Neural progenitor cell (in vitro differentiated cells): Measurements from ENCODE around the gene PRRX2. TPM values are rescaled to one million over a fixed set of nuclear protein-coding genes. Genes with fewer than 3 reads are reported as not detected.
A peak's percentile ranks its signal among the peaks of the same experiment; 100 is the strongest.

ENCODE experiments used
- DNase-seq: peaks from one replicate; pipeline ENCODE4 v3.0.0-alpha.2; 2016; ENCODE audit warnings: low spot score
- H2AFZ ChIP-seq: fragments of 200-600 bp; sonication (generic); replicated peaks from 2 replicates; pipeline ENCODE4 v1.6.1; 2016; ENCODE audit warnings: antibody characterized with exemption
- H3F3A ChIP-seq: fragments of 200-600 bp; sonication (generic); 2 replicates; pipeline ENCODE4 v1.6.1; 2016; ENCODE audit warnings: antibody characterized with exemption, low read depth
- H3K27ac ChIP-seq: fragments of 200-600 bp; sonication (generic); 2 replicates; pipeline ENCODE4 v1.5.1; 2016; ENCODE audit warnings: mild to moderate bottlenecking
- H3K27me3 ChIP-seq: fragments of 200-600 bp; sonication (generic); 2 replicates; pipeline ENCODE4 v1.6.1; 2016; ENCODE audit warnings: mild to moderate bottlenecking, moderate library complexity
- H3K36me3 ChIP-seq: fragments of 200-600 bp; sonication (generic); 2 replicates; pipeline ENCODE4 v1.5.1; 2016
- H3K4me1 ChIP-seq: fragments of 200-600 bp; sonication (generic); 2 replicates; pipeline ENCODE4 v1.6.1; 2016; ENCODE audit warnings: mixed run types
- H3K4me2 ChIP-seq: fragments of 200-600 bp; sonication (generic); 2 replicates; pipeline ENCODE4 v1.6.1; 2016
- H3K4me3 ChIP-seq: fragments of 200-600 bp; sonication (generic); 2 replicates; pipeline ENCODE4 v1.5.1; 2016
- H3K79me2 ChIP-seq: fragments of 200-600 bp; sonication (generic); 2 replicates; pipeline ENCODE4 v1.6.1; 2016; ENCODE audit warnings: low read depth
- H3K9ac ChIP-seq: fragments of 200-600 bp; sonication (generic); 2 replicates; pipeline ENCODE4 v1.6.1; 2016
- H3K9me3 ChIP-seq: fragments of 200-600 bp; sonication (generic); 2 replicates; pipeline ENCODE4 v1.5.1; 2016; ENCODE audit warnings: low read depth
- H4K20me1 ChIP-seq: fragments of 200-600 bp; sonication (generic); 2 replicates; pipeline ENCODE4 v1.6.1; 2016; ENCODE audit warnings: low read depth
- H3K27ac Mint-ChIP-seq: 3 replicates; pipeline ENCODE4 v1.8.0; 2021; ENCODE audit warnings: mixed read lengths
- H3K27me3 Mint-ChIP-seq: 2 replicates; pipeline ENCODE4 v1.8.0; 2022; ENCODE audit warnings: low read depth, mild to moderate bottlenecking, inconsistent platforms, moderate library complexity, mixed read lengths; ENCODE audit not compliant: insufficient read depth
- H3K36me3 Mint-ChIP-seq: 3 replicates; pipeline ENCODE4 v1.8.0; 2021; ENCODE audit warnings: mixed read lengths
- H3K4me1 Mint-ChIP-seq: 3 replicates; pipeline ENCODE4 v1.8.0; 2021; ENCODE audit warnings: mixed read lengths
- H3K4me3 Mint-ChIP-seq: 3 replicates; pipeline ENCODE4 v1.8.0; 2021; ENCODE audit warnings: mild to moderate bottlenecking, moderate library complexity, mixed read lengths
- H3K9me3 Mint-ChIP-seq: 3 replicates; pipeline ENCODE4 v1.8.0; 2020; ENCODE audit warnings: mixed read lengths
- EZH2 ChIP-seq: fragments of 200-600 bp; sonication (generic); IDR thresholded peaks from 2 replicates; pipeline ENCODE4 v1.6.1; 2017; ENCODE audit warnings: antibody characterized with exemption, mild to moderate bottlenecking, moderate library complexity
- EZH2phosphoT487 ChIP-seq: fragments of 200-600 bp; sonication (generic); IDR thresholded peaks from 2 replicates; pipeline ENCODE4 v1.6.1; 2017; ENCODE audit warnings: antibody characterized with exemption
- total RNA-seq: library from RNA; depleted of rRNA; stranded (reverse); fragments of >200 nt; gene quantifications from 2 replicates; pipeline ENCODE4 v1.2.3, GENCODE V29; 2015; ENCODE audit warnings: low replicate concordance
- TF ChIP-seq, protein P1 (sequence below): fragments of 200-600 bp; sonication (generic); IDR thresholded peaks from 2 replicates; pipeline ENCODE4 v1.5.1; 2017; ENCODE audit warnings: antibody characterized with exemption, mild to moderate bottlenecking

The PRRX2 gene
- total RNA-seq, 1 donor from 2014 or later: 1.5 TPM

DNA sequence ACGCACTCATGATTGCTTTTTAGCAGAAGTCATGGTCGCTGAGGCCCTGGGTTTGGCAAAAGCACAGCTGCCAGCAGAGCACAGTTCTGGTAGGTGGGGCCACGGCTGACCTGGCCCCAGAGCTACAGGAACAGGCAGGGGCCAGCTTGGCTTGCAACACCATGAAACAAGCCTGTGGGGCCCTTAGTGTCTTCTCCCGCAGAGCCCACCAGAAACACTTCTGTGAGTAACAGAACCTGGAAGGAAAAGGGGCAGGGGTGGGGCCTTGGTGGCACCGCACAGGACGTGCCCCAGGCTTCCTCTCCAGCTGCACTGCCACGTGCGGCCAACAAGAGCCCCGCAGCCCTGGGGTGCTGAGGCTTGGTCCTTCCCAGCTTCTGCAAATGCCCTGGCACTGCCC is 28.3 kb upstream of the PRRX2 start:
- Mint-ChIP-seq H3K27me3 (peaks cover 6% of the 10 kb centered on the region), H3K27ac (no peak overlapping the region), H3K36me3 (peaks cover 12% of the 10 kb centered on the region), H3K4me1 (peaks cover 12% of the 10 kb centered on the region), H3K4me3 (no peak overlapping the region), H3K9me3 (no peaks in the 10 kb centered on the region)
- Histone ChIP-seq H3F3A (peaks cover 16% of the 10 kb centered on the region), H3K79me2 (peaks cover 40% of the 10 kb centered on the region), H3K9me3 (no peaks in the 10 kb centered on the region), H3K9ac (no peak overlapping the region), H3K4me2 (no peak overlapping the region), H2AFZ (no peak overlapping the region), H3K4me3 (no peak overlapping the region), H4K20me1 (peaks cover 51% of the 10 kb centered on the region), H3K27me3 (no peaks in the 10 kb centered on the region), H3K27ac (no peak overlapping the region), H3K4me1 (peaks cover 9% of the 10 kb centered on the region), H3K36me3 (no peaks in the 10 kb centered on the region)
- TF ChIP-seq EZH2phosphoT487 (no peak), EZH2 (no peak)
- TF ChIP-seq, protein P1, sequence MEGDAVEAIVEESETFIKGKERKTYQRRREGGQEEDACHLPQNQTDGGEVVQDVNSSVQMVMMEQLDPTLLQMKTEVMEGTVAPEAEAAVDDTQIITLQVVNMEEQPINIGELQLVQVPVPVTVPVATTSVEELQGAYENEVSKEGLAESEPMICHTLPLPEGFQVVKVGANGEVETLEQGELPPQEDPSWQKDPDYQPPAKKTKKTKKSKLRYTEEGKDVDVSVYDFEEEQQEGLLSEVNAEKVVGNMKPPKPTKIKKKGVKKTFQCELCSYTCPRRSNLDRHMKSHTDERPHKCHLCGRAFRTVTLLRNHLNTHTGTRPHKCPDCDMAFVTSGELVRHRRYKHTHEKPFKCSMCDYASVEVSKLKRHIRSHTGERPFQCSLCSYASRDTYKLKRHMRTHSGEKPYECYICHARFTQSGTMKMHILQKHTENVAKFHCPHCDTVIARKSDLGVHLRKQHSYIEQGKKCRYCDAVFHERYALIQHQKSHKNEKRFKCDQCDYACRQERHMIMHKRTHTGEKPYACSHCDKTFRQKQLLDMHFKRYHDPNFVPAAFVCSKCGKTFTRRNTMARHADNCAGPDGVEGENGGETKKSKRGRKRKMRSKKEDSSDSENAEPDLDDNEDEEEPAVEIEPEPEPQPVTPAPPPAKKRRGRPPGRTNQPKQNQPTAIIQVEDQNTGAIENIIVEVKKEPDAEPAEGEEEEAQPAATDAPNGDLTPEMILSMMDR: no peak
- DNase-seq: no peak

DNA sequence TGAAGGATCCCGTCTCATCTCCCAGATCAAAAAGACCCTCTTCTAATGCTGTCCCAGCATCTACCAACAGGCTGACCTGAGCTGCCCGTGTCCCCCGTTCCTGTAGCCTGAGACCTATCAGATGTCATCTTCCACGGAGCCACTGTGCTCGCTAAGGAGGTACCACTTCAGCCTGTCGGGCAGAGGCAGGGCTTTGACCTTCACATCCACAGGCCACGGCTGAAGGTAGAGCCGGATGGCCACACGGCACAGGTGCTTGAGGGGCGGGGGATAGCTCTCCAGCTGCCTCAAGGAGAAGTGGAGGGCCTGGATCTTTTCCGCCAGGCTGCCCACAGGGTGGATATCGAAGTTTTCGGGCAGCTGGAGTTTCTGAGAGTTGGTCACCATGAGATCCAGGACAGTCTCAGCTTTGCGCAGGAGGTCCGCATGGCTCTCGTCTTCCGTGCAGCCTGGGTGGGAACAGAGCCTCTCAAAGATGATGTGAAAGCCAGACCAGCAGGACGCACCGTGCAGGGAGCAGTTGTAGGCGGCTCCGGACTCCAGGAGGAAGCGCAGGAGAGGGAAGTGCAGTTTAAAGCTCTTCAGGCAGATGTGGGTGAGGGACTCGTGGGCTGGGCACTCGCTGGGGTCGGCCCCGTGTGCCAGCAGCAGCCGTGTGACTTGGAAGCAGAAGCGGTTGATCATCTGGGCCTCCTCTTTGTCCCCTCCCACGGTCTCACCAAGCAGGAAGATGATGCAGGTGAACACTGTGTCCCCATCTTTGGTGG is 27.6 kb upstream of the PRRX2 start:
- H3K27me3 ChIP-seq: no peaks in the 10 kb centered on the region
- peak overlapping the region; percentile 67 for H3K4me3 Mint-ChIP-seq
- no peaks in the 10 kb centered on the region for H3K9me3 Mint-ChIP-seq
- H3K27ac ChIP-seq: no peak overlapping the region
- H3K36me3 ChIP-seq: no peaks in the 10 kb centered on the region
- H3K27ac Mint-ChIP-seq: no peak overlapping the region
- peaks cover 32% of the 10 kb centered on the region for H3K79me2 ChIP-seq
- H3K4me2 ChIP-seq: no peak overlapping the region
- H3K4me1 Mint-ChIP-seq: peaks cover 15% of the 10 kb centered on the region
- no peak overlapping the region for H3K9ac ChIP-seq
- H3K36me3 Mint-ChIP-seq: peaks cover 11% of the 10 kb centered on the region
- H3K27me3 Mint-ChIP-seq: peaks cover 6% of the 10 kb centered on the region
- H3F3A ChIP-seq: peaks cover 21% of the 10 kb centered on the region
- H2AFZ ChIP-seq: no peak overlapping the region
- TF ChIP-seq, protein P1: no peak
- TF ChIP-seq EZH2phosphoT487 (no peak), EZH2 (no peak)
- H3K4me3 ChIP-seq: no peak overlapping the region
- H3K4me1 ChIP-seq: peaks cover 9% of the 10 kb centered on the region
- no peak for DNase-seq
- H3K9me3 ChIP-seq: no peaks in the 10 kb centered on the region
- H4K20me1 ChIP-seq: peaks cover 44% of the 10 kb centered on the region

DNA sequence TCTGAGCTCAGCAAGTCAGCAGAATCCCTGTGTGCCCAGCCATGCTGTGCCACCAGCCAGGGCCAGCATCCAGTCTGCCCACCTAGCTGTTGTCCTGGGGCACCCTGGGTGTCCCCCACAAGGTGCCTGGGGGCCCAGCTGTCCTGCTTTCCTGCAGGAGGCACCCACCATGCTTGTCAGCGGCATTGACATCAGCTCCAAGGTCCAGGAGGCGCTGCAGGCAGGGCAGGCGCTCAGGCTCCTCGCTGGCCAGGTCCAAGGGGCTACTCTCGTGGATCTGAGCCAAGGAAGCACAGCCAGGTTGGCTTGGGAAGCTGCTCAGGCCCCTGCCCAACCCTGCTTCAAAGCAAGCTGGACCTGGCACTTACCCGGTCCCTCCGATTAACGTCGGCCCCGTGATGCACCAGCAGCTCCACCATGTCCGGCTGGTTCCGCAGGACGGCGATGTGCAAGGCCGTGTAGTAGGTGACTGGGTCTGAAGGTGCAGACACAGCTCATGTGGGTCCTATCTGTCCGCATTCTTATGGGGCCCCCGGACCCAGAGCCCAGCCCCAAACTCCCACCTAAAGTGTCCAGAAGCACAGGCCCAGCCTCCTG is 26.3 kb upstream of the PRRX2 start:
- Mint-ChIP-seq H3K27ac (no peak overlapping the region), H3K9me3 (no peaks in the 10 kb centered on the region), H3K4me1 (peaks cover 15% of the 10 kb centered on the region), H3K27me3 (peaks cover 6% of the 10 kb centered on the region), H3K36me3 (peaks cover 11% of the 10 kb centered on the region), H3K4me3 (no peak overlapping the region)
- Histone ChIP-seq H3K4me2 (no peak overlapping the region), H3K9me3 (no peaks in the 10 kb centered on the region), H3K4me1 (peaks cover 9% of the 10 kb centered on the region), H3K79me2 (peaks cover 22% of the 10 kb centered on the region), H3K36me3 (no peaks in the 10 kb centered on the region), H4K20me1 (peaks cover 32% of the 10 kb centered on the region), H3K27ac (no peak overlapping the region), H3F3A (peaks cover 23% of the 10 kb centered on the region), H3K4me3 (no peak overlapping the region), H2AFZ (no peak overlapping the region), H3K27me3 (no peaks in the 10 kb centered on the region), H3K9ac (no peak overlapping the region)
- TF ChIP-seq, protein P1: no peak
- TF ChIP-seq EZH2phosphoT487 (no peak), EZH2 (no peak)
- no peak for DNase-seq
